Amygdala (tissue), 56 donors: ENCODE results near the gene POLR2C.
A peak's percentile ranks its signal among the peaks of the same experiment; 100 is the strongest.

Experiments used
- DNase-seq, 56 donors: peaks; one replicate each; lab custom pipeline; 2025; lab: John Stamatoyannopoulos, UW

POLR2C gene

GRCh38 chr16:57500578-57501111, 38.2 kb downstream of the POLR2C start:
- DNase-seq: no peak

GRCh38 chr16:57501492-57501891, 39.0 kb downstream of the POLR2C start:
- DNase-seq: no peak

GRCh38 chr16:57502048-57502775, 39.7 kb downstream of the POLR2C start:
- no peak for DNase-seq

- no peak for DNase-seq
These were observed 40.9 kb downstream of the POLR2C start for GRCh38 chr16:57503366-57503765.

GRCh38 chr16:57504001-57504400, 41.5 kb downstream of the POLR2C start:
- no peak for DNase-seq

GRCh38 chr16:57504491-57504890, 42.0 kb downstream of the POLR2C start:
- no peak for DNase-seq

- no peak for DNase-seq
These were observed 42.7 kb downstream of the POLR2C start for GRCh38 chr16:57505169-57505568.

GRCh38 chr16:57507136-57508034, 44.9 kb downstream of the POLR2C start:
- DNase-seq: no peak

GRCh38 chr16:57508035-57508425, 45.6 kb downstream of the POLR2C start:
- no peak for DNase-seq

- DNase-seq: no peak
These were observed 46.9 kb downstream of the POLR2C start for GRCh38 chr16:57509231-57509923.

- DNase-seq: no peak
These were observed 47.8 kb downstream of the POLR2C start for GRCh38 chr16:57510016-57510871.

- no peak for DNase-seq
These were observed 50.0 kb downstream of the POLR2C start for GRCh38 chr16:57512296-57513001.

- DNase-seq: no peak
These were observed 51.1 kb downstream of the POLR2C start for GRCh38 chr16:57513371-57514102.

- DNase-seq: no peak
These were observed 51.9 kb downstream of the POLR2C start for GRCh38 chr16:57514371-57514770.

- DNase-seq: no peak
These were observed 52.5 kb downstream of the POLR2C start for GRCh38 chr16:57514791-57515600.

- DNase-seq: peak in 1 of 56 donors; percentile 26
These were observed 53.8 kb downstream of the POLR2C start for GRCh38 chr16:57516176-57516725.

- DNase-seq: no peak
These were observed 54.3 kb downstream of the POLR2C start for GRCh38 chr16:57516773-57517172.
